Activated CD4-positive, alpha-beta T cell treated with anti-CD3 and anti-CD28 coated beads, Interleukin-2, amount 50 U/mL, for 48 hours (primary cell): ENCODE measurements around the gene GCGR.

ENCODE experiments used
- DNase-seq, 2 experiments: peaks; one replicate each; pipeline ENCODE4 v3.0.0-alpha.2; 2020

GCGR gene

GRCh38 chr17:81852237-81852636 lies 48.3 kb downstream of the GCGR start:
- DNase-seq = no peak

GRCh38 chr17:81854974-81855774 lies 51.2 kb downstream of the GCGR start:
- no peak for DNase-seq

GRCh38 chr17:81858170-81858966 lies 54.4 kb downstream of the GCGR start:
- no peak for DNase-seq

GRCh38 chr17:81858967-81859905 lies 55.3 kb downstream of the GCGR start:
- DNase-seq = no peak

- peak in 1 of 2 experiments; percentile 28 for DNase-seq
Observed at GRCh38 chr17:81859906-81860755, 56.2 kb downstream of the GCGR start, which contains the start of gene P4HB. Gene P4HB (minus strand): TSS chr17:81860535. CDS start chr17:81860471, 64 bp downstream.

- DNase-seq = peak; percentile 99
Observed at GRCh38 chr17:81860756-81861568, 57.0 kb downstream of the GCGR start.

GRCh38 chr17:81863123-81863675 lies 59.2 kb downstream of the GCGR start:
- no peak for DNase-seq
